ENCODE results near the gene NAT16.
"Not testable (repeated sequence)": the region's sequence is repeated elsewhere in the genome, so short reads cannot be mapped to it uniquely, and the experiment has no call there.

Gene NAT16

DNA sequence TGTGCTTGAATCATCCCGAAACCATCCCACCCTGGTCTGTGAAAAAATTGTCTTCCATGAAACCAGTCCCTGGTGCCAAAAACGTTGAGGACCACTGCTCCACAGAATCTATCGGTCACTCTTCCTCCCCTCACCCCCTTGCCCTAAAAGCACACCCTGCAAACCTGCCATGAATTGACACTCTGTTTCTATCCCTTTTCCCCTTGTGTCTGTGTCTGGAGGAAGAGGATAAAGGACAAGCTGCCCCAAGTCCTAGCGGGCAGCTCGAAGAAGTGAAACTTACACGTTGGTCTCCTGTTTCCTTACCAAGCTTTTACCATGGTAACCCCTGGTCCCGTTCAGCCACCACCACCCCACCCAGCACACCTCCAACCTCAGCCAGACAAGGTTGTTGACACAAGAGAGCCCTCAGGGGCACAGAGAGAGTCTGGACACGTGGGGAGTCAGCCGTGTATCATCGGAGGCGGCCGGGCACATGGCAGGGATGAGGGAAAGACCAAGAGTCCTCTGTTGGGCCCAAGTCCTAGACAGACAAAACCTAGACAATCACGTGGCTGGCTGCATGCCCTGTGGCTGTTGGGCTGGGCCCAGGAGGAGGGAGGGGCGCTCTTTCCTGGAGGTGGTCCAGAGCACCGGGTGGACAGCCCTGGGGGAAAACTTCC, 54.0 kb downstream of the NAT16 start:
- Histone ChIP-seq H3K4me3 (ENCODE audit: low read depth, low read length) (no peak overlapping the region), H3K36me3 (ENCODE audit: control insufficient read depth, insufficient read depth, low read length) (no peaks in the 10 kb centered on the region), H3K27me3 (ENCODE audit: control insufficient read depth, insufficient read depth, low read length) (no peaks in the 10 kb centered on the region), H3K4me1 (ENCODE audit: control insufficient read depth, insufficient read depth, low read length) (peaks cover 13% of the 10 kb centered on the region), H3K9ac (ENCODE audit: low read depth, low read length) (no peak overlapping the region), H3K9me3 (ENCODE audit: control insufficient read depth, insufficient read depth, low read length) (no peaks in the 10 kb centered on the region)

DNA sequence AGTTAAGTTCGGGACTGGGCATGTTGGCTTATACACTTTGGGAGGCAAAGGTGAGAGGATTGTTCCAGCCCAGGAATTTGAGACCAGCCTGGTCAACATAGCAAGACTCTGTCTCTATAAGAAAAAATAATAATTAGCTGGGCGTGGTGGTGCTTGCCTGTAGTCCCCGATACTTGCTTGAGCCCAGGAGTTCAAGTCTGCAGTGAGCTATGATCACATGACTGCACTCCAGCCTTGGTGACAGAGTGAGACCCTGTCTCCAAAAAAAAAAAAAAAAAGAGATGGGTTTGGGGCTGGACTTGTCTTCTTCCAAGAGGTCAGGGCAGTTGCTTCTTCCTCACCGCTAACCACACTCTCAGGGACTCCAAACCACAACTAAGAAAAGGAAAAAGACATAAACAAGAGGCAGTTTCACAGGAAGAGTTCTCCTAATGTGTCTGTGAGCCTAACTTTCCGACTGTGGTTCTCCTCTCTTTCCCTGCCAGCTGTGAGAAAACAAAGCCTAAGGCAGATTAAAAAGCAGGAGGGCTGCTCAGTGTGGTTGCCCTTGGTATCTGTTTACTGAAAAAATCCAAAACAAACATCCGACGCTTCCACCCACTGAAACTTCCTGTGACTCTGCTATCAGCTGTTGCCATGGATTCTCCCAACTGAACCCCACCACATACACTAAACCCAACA, 55.6 kb downstream of the NAT16 start:
- Histone ChIP-seq H3K4me3 (ENCODE audit: low read depth, low read length) (no peak overlapping the region), H3K9ac (ENCODE audit: low read depth, low read length) (no peak overlapping the region)

DNA sequence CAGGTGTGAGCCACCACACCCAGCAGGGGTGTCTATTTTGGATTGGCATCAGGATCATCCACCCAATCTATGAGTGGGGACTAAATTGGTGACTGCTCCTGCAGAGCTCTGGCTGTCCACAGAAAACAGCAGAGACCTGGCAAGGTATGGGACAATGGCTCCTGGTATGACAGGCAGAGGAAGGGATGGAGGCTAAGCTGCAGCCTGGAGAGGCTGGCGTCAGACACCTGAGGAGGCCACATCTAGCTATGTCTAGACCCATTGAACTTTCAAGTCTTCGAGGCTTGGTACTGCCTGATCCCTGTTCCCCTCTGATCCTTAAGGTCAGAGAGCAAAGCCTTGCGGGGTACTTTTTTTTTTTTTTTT, 56.4 kb downstream of the NAT16 start:
- Histone ChIP-seq H3K27me3 (ENCODE audit: control insufficient read depth, insufficient read depth, low read length) (no peaks in the 10 kb centered on the region), H3K9ac (ENCODE audit: low read depth, low read length) (no peak overlapping the region), H3K9me3 (ENCODE audit: control insufficient read depth, insufficient read depth, low read length) (no peaks in the 10 kb centered on the region), H3K36me3 (ENCODE audit: control insufficient read depth, insufficient read depth, low read length) (no peaks in the 10 kb centered on the region), H3K4me3 (ENCODE audit: low read depth, low read length) (no peak overlapping the region), H3K4me1 (ENCODE audit: control insufficient read depth, insufficient read depth, low read length) (peaks cover 13% of the 10 kb centered on the region)

More for the DNA sequence above, 55.6 kb downstream of the NAT16 start:
- H3K4me1 ChIP-seq (ENCODE audit: control insufficient read depth, insufficient read depth, low read length): peaks cover 13% of the 10 kb centered on the region
- H3K9me3 ChIP-seq (ENCODE audit: control insufficient read depth, insufficient read depth, low read length): no peaks in the 10 kb centered on the region
- no peaks in the 10 kb centered on the region for H3K27me3 ChIP-seq (ENCODE audit: control insufficient read depth, insufficient read depth, low read length)
- H3K36me3 ChIP-seq (ENCODE audit: control insufficient read depth, insufficient read depth, low read length): no peaks in the 10 kb centered on the region

DNA sequence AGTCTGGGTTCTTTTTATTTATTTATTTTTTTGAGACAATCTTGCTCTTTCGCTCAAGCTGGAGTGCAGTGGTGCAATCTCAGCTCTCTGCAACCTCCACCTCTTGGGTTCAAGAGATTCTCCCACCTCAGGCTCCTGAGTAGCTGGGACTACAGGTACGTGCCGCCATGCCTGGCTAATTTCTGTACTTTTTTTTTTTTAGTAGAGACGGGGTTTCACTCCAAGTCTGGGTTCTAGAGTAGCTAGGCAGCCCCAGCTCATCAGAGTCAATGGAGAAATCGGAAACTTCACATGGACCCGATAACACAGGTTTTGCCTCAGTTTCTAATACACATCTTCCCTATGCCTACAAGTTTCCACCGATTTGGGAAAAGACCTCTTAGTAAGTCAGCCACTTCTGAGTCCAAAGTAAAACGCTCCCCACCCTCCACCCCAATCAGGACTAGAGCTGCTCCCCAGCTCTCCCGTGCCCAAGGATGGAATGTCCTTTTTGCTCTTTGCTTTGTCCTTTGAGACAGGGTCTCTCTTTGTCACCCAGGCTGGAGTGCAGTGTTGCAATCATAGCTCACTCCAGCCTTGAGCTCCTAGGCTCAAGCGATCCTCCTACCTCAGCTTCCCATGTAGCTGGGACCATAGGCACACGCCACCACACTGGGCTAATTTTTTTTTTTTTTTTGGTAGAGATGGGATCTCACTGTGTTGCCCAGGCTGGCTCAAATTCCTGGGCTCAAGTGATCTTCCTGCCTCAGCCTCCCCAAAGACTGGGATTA, 57.0 kb downstream of the NAT16 start:
- H3K4me3 ChIP-seq (ENCODE audit: low read depth, low read length): no peak overlapping the region
- H3K27me3 ChIP-seq (ENCODE audit: control insufficient read depth, insufficient read depth, low read length): no peaks in the 10 kb centered on the region
- H3K9me3 ChIP-seq (ENCODE audit: control insufficient read depth, insufficient read depth, low read length): no peaks in the 10 kb centered on the region
- no peak overlapping the region for H3K9ac ChIP-seq (ENCODE audit: low read depth, low read length)
- peaks cover 15% of the 10 kb centered on the region for H3K4me1 ChIP-seq (ENCODE audit: control insufficient read depth, insufficient read depth, low read length)
- H3K36me3 ChIP-seq (ENCODE audit: control insufficient read depth, insufficient read depth, low read length): no peaks in the 10 kb centered on the region

DNA sequence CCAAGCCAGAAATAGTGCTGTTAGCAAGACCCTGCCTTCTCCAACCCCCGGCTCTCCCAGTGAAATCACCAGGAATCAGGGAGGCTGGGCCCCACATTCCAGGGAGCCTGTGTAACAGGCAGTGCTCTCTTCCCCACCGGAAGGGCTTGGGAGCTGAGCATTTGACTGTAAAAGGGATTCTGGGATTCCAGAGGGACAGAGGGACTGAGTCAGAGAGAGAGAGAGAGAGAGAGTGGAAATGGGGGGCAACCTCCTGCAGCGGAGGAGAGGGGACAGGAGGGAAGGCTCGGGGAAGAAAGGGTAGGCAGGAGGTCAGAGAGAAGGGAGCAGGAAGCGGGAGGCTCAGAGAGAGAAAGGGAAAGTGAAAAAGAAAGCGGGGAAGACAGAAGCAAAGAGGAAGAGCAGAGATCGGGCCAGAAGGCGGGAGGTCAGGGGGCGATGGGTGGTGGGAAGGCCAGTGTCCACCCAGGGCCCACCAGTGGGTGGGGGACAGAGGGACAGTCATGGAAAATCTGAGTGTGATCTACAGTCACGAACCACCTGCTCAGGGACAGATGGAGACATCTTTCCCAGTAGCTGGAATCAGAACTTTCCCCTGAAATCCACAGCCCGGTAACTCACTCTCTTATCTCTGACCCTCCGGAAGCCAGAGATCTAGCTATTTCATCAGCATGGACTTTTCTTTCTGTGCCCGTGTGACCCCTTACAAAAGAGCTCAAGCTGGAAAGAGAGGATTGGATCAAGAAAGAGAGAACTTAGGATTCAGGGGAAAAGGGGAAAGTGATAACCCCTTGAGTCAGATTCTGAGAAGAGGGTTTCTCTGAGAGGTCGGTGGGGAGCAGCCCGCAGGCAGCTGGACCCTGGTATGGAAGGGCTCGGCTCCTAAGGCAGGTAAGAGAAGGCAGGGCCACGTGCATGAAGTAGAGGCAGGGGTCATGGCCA, 57.8 kb downstream of the NAT16 start:
- H3K27me3 ChIP-seq (ENCODE audit: control insufficient read depth, insufficient read depth, low read length): no peaks in the 10 kb centered on the region
- no peaks in the 10 kb centered on the region for H3K36me3 ChIP-seq (ENCODE audit: control insufficient read depth, insufficient read depth, low read length)
- peaks cover 13% of the 10 kb centered on the region for H3K4me1 ChIP-seq (ENCODE audit: control insufficient read depth, insufficient read depth, low read length)
- no peaks in the 10 kb centered on the region for H3K9me3 ChIP-seq (ENCODE audit: control insufficient read depth, insufficient read depth, low read length)
- no peak overlapping the region for H3K9ac ChIP-seq (ENCODE audit: low read depth, low read length)
- H3K4me3 ChIP-seq (ENCODE audit: low read depth, low read length): no peak overlapping the region

DNA sequence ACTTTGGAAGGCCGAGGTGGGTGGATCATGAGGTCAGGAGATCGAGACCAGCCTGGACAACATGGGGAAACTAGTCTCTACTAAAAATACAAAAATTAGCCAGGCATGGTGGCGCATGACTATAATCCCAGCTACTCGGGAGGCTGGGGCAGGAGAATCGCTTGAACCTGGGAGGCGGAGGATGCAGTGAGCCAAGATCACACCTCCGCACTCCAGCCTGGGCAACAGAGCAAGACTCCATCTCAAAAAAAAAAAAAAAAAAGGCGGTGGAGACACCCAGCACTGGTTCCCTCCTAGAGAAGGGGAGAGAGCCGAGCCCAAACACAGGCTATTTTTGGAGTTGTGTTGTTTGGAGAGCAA, 58.5 kb downstream of the NAT16 start:
- H3K9me3 ChIP-seq (ENCODE audit: control insufficient read depth, insufficient read depth, low read length); H3K9ac ChIP-seq (ENCODE audit: low read depth, low read length); H3K4me1 ChIP-seq (ENCODE audit: control insufficient read depth, insufficient read depth, low read length); H3K4me3 ChIP-seq (ENCODE audit: low read depth, low read length); H3K36me3 ChIP-seq (ENCODE audit: control insufficient read depth, insufficient read depth, low read length); H3K27me3 ChIP-seq (ENCODE audit: control insufficient read depth, insufficient read depth, low read length): not testable (repeated sequence)

Data from iPS-15b (cell line).